ENCODE results near the gene GSC2. TPM values are rescaled to one million over a fixed set of nuclear protein-coding genes. Genes with fewer than 3 reads are reported as not detected.

The GSC2 gene
- total RNA-seq, 2 donors from 2014 or later = 11.9 TPM; not detected in 1

- 88% methylated on average over 23 of the region's 23 CpGs for WGBS
- H3K4me3 ChIP-seq = no peak overlapping the region
- no peaks in the 10 kb centered on the region for H3K9me3 ChIP-seq
- H3K27ac ChIP-seq = no peak overlapping the region
- no peak for DNase-seq (ENCODE audit: low spot score)
- no peaks in the 10 kb centered on the region for H3K36me3 ChIP-seq
- no peaks in the 10 kb centered on the region for H3K4me1 ChIP-seq (replicated peaks)
- TF ChIP-seq, protein P1, sequence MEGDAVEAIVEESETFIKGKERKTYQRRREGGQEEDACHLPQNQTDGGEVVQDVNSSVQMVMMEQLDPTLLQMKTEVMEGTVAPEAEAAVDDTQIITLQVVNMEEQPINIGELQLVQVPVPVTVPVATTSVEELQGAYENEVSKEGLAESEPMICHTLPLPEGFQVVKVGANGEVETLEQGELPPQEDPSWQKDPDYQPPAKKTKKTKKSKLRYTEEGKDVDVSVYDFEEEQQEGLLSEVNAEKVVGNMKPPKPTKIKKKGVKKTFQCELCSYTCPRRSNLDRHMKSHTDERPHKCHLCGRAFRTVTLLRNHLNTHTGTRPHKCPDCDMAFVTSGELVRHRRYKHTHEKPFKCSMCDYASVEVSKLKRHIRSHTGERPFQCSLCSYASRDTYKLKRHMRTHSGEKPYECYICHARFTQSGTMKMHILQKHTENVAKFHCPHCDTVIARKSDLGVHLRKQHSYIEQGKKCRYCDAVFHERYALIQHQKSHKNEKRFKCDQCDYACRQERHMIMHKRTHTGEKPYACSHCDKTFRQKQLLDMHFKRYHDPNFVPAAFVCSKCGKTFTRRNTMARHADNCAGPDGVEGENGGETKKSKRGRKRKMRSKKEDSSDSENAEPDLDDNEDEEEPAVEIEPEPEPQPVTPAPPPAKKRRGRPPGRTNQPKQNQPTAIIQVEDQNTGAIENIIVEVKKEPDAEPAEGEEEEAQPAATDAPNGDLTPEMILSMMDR (IDR thresholded peaks at IDR 0.05) = no peak
- TF ChIP-seq POLR2AphosphoS5 (IDR thresholded peaks at IDR 0.05) (no peak), POLR2A (IDR thresholded peaks at IDR 0.05) (no peak)
- H3K27me3 ChIP-seq (replicated peaks; ENCODE audit: insufficient read depth) = no peaks in the 10 kb centered on the region
- intact Hi-C loops (cut with DNase I) = no loop called here
These were observed 46.0 kb upstream of the GSC2 start for GRCh38 chr22:19195796-19196731.

- no peaks in the 10 kb centered on the region for H3K36me3 ChIP-seq
- 91% methylated on average over 16 of the region's 16 CpGs for WGBS
- intact Hi-C loops (cut with DNase I) = no loop called here
- H3K4me3 ChIP-seq = no peak overlapping the region
- no peaks in the 10 kb centered on the region for H3K27me3 ChIP-seq (replicated peaks; ENCODE audit: insufficient read depth)
- H3K27ac ChIP-seq = no peak overlapping the region
- TF ChIP-seq POLR2A (IDR thresholded peaks at IDR 0.05) (no peak), POLR2AphosphoS5 (IDR thresholded peaks at IDR 0.05) (no peak)
- TF ChIP-seq, protein P1 (IDR thresholded peaks at IDR 0.05) = no peak
- no peaks in the 10 kb centered on the region for H3K4me1 ChIP-seq (replicated peaks)
- H3K9me3 ChIP-seq = no peaks in the 10 kb centered on the region
- DNase-seq (ENCODE audit: low spot score) = no peak
These were observed 44.9 kb upstream of the GSC2 start for GRCh38 chr22:19194766-19195536.

GRCh38 chr22:19193879-19194278 lies 43.8 kb upstream of the GSC2 start:
- Histone ChIP-seq H3K9me3 (no peaks in the 10 kb centered on the region), H3K27ac (no peak overlapping the region), H3K4me1 (replicated peaks) (no peaks in the 10 kb centered on the region), H3K27me3 (replicated peaks; ENCODE audit: insufficient read depth) (no peaks in the 10 kb centered on the region), H3K4me3 (no peak overlapping the region), H3K36me3 (no peaks in the 10 kb centered on the region)
- no peak for TF ChIP-seq POLR2AphosphoS5 (IDR thresholded peaks at IDR 0.05)
- TF ChIP-seq, protein P1 (IDR thresholded peaks at IDR 0.05) = no peak
- no peak for TF ChIP-seq POLR2A (IDR thresholded peaks at IDR 0.05)
- WGBS = 93% methylated on average over 6 of the region's 6 CpGs
- intact Hi-C loops (cut with DNase I) = no loop called here
- DNase-seq (ENCODE audit: low spot score) = no peak

DNA sequence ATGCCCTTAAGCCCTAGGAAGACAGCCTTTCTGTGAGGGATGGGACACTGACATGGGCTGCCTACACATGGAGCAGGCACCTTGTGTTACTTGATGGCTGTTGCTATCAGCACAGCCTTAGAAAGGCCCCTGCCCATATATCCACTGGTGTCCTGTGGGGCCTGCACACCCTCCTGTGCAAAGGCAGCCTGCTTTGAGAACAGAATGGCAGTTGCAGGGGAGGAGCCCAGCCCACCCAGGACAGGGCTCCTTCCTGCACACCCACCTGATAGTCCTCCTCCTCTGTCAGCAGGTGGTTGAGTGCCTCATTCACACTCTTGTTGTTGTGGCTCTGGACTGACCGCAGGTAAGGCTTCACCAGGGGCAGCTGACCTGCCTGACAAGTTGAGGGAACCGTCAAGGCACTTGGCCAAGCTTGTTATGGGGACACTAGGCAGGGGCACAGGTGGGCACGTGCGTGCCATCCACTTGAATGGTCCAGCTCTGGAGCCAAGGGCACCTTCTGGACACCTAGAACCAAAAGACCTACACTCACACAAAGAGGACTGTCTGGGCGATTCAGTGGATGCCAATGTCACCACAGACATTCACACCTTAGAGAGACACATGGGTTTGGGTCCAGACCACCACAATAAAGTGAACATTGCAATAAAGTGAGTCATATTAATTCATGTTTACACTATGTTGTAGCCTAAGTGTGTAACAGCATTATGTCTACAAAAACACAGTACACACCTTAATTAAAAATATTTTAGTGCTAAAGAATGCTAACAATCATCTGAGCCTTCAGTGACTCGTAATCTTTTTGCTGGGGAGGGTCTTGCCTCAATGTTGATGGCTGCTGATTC lies 37.8 kb upstream of the GSC2 start:
- no peak for DNase-seq (ENCODE audit: low spot score)
- Histone ChIP-seq H3K9me3 (no peaks in the 10 kb centered on the region), H3K4me3 (no peak overlapping the region), H3K4me1 (replicated peaks) (no peaks in the 10 kb centered on the region), H3K27me3 (replicated peaks; ENCODE audit: insufficient read depth) (no peaks in the 10 kb centered on the region), H3K27ac (no peak overlapping the region), H3K36me3 (no peaks in the 10 kb centered on the region)
- intact Hi-C loops (cut with DNase I) = no loop called here
- TF ChIP-seq, protein P1 (IDR thresholded peaks at IDR 0.05) = no peak
- no peak for TF ChIP-seq POLR2AphosphoS5 (IDR thresholded peaks at IDR 0.05)
- TF ChIP-seq POLR2A (IDR thresholded peaks at IDR 0.05) = no peak
- WGBS = 81% methylated on average over 6 of the region's 6 CpGs

Data from prostate gland (tissue), 2 donors.